ENCODE results near the gene LUC7L. TPM values are rescaled to one million over a fixed set of nuclear protein-coding genes. Genes with fewer than 3 reads are reported as not detected.

LUC7L gene
- total RNA-seq, 6 donors from 2014 or later: 57.9 to 394 (median 108) TPM

- DNase-seq (no peak), ATAC-seq (ENCODE audit: low FRiP score in 2 of 2) (no peak)
- Histone ChIP-seq H3K4me1 (peaks cover 9 to 11% (median 10%) of the 10 kb centered on the region in 4 donors), H3K4me3 (no peak overlapping the region), H3K9me3 (no peaks in the 10 kb centered on the region), H3K27ac (no peak overlapping the region), H3K36me3 (peaks cover 22 to 36% (median 34%) of the 10 kb centered on the region in 4 donors), H3K27me3 (peaks cover 0 to 6% (median under 1%) of the 10 kb centered on the region in 4 donors)
- TF ChIP-seq CTCF (IDR thresholded peaks at IDR 0.05) (no peak), POLR2A (IDR thresholded peaks at IDR 0.05) (no peak), EP300 (IDR thresholded peaks at IDR 0.05) (no peak), POLR2AphosphoS5 (IDR thresholded peaks at IDR 0.05) (no peak)
- 77 to 86% methylated on average over 4 to 11 of the region's 11 CpGs for WGBS, 2 donors
Observed at GRCh38 chr16:185691-186090, 43.6 kb downstream of the LUC7L start.

DNA sequence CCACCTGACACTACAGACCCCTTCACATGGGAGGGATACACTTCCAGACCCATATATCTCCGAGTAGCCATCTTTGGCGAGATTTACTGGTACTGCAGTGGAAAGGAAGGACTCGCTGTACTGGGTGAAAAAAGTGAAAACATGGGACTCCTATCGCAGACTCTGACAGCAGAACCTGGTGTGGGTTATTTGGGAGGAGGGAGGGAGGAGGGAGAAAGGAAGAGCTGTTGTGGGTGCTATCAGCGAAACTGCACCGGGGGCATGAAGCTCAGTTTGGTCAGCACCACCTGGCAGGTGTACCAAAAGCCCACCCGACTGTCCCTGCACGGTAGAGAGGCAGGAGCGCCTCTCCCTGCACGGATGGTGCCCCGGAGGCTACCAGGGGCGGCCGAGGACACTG lies 44.0 kb downstream of the LUC7L start:
- Histone ChIP-seq H3K4me3 (no peak overlapping the region), H3K27me3 (peaks cover 0 to 10% (median 3%) of the 10 kb centered on the region in 4 donors), H3K36me3 (peaks cover 21 to 31% (median 29%) of the 10 kb centered on the region in 4 donors), H3K9me3 (no peaks in the 10 kb centered on the region), H3K27ac (no peak overlapping the region), H3K4me1 (peaks cover 14 to 16% (median 14%) of the 10 kb centered on the region in 4 donors)
- no peak for DNase-seq
- TF ChIP-seq CTCF (IDR thresholded peaks at IDR 0.05) (no peak), POLR2A (IDR thresholded peaks at IDR 0.05) (no peak), EP300 (IDR thresholded peaks at IDR 0.05) (no peak), POLR2AphosphoS5 (IDR thresholded peaks at IDR 0.05) (no peak)
- no peak for ATAC-seq (ENCODE audit: low FRiP score in 2 of 2)
- 87 to 96% methylated on average over 8 to 13 of the region's 13 CpGs for WGBS, 2 donors

GRCh38 chr16:183005-183404 lies 46.2 kb downstream of the LUC7L start:
- DNase-seq (no peak), ATAC-seq (ENCODE audit: low FRiP score in 2 of 2) (peak in 1 of 2 donors; percentile 19)
- TF ChIP-seq POLR2AphosphoS5 (IDR thresholded peaks at IDR 0.05) (no peak), CTCF (IDR thresholded peaks at IDR 0.05) (no peak), POLR2A (IDR thresholded peaks at IDR 0.05) (no peak)
- Histone ChIP-seq H3K9me3 (no peaks in the 10 kb centered on the region), H3K4me1 (peaks cover 15 to 21% (median 18%) of the 10 kb centered on the region in 4 donors), H3K36me3 (peaks cover 2 to 10% (median 9%) of the 10 kb centered on the region in 4 donors), H3K27me3 (peaks cover 0 to 32% (median 11%) of the 10 kb centered on the region in 4 donors), H3K27ac (no peak overlapping the region), H3K4me3 (no peak overlapping the region)
- 82% methylated on average over 6 to 7 of the region's 7 CpGs for WGBS, 2 donors

GRCh38 chr16:181565-182021 lies 47.7 kb downstream of the LUC7L start:
- ATAC-seq (ENCODE audit: low FRiP score in 2 of 2): peak; percentile 8 to 89

More at GRCh38 chr16:181565-182021, 47.7 kb downstream of the LUC7L start:
- no peak for DNase-seq
- WGBS, 2 donors: 16% methylated on average over 11 of the region's 22 CpGs; no CpG with 5 or more reads in 1 of the 2 donors
- peak overlapping the region in 2 of 4 donors; percentile 39 to 41 for H3K4me3 ChIP-seq
- peaks cover 15 to 26% (median 18%) of the 10 kb centered on the region in 4 donors for H3K4me1 ChIP-seq
- peak; percentile 97 to 99 (median 98) for TF ChIP-seq CTCF (IDR thresholded peaks at IDR 0.05)
- TF ChIP-seq EP300 (IDR thresholded peaks at IDR 0.05): no peak
- peak in 1 of 4 donors; percentile 9 for TF ChIP-seq POLR2A (IDR thresholded peaks at IDR 0.05)
- no peak for TF ChIP-seq POLR2AphosphoS5 (IDR thresholded peaks at IDR 0.05)
- H3K9me3 ChIP-seq: no peaks in the 10 kb centered on the region
- H3K27me3 ChIP-seq: peaks cover 0 to 40% (median 19%) of the 10 kb centered on the region in 4 donors
- H3K36me3 ChIP-seq: no peaks in the 10 kb centered on the region
- H3K27ac ChIP-seq: no peak overlapping the region

Data from upper lobe of left lung (tissue), 6 donors.